K562 (cell line): ENCODE measurements around the gene PNISR. TPM values are rescaled to one million over a fixed set of nuclear protein-coding genes. Genes with fewer than 3 reads are reported as not detected.
A peak's percentile ranks its signal among the peaks of the same experiment; 100 is the strongest.

ENCODE experiments used
- ADNP ChIP-seq: fragments of 200-800 bp; sonication (Bioruptor generic); IDR thresholded peaks from 2 replicates; pipeline ENCODE4 v1.6.1; 2016; ENCODE audit warnings: missing genetic modification characterization, missing compliant biosample characterization
- BCL6 ChIP-seq: fragments of 250-450 bp; sonication (Bioruptor Pico); IDR thresholded peaks from 2 replicates; pipeline ENCODE4 v1.4.0; 2020
- CTBP1 ChIP-seq: fragments of 450-650 bp; IDR thresholded peaks from 2 replicates; pipeline ENCODE4 v1.6.1; 2016; ENCODE audit warnings: borderline replicate concordance
- CTCF ChIP-seq, 3 experiments: IDR thresholded peaks in 2 of 3; conservative IDR thresholded peaks in 1 of 3; 2 replicates each; pipeline ENCODE4 v1.5.1; 2011 to 2012; ENCODE audit warnings: low read length in 3 of 3, mild to moderate bottlenecking in 3 of 3, control low read depth in 2 of 3, improper control_type of control experiment in 1 of 3, inconsistent platforms in 1 of 3, low read depth in 1 of 3, mixed read lengths in 1 of 3, moderate library complexity in 1 of 3; ENCODE audit not compliant: insufficient read depth in 2 of 3
- ELF1 ChIP-seq: fragments of 200-800 bp; sonication (Bioruptor generic); IDR thresholded peaks from 2 replicates; pipeline ENCODE4 v1.6.1; 2016; ENCODE audit warnings: missing genetic modification characterization, missing compliant biosample characterization
- MAFF ChIP-seq: IDR thresholded peaks from 2 replicates; pipeline ENCODE4 v1.6.1; 2012; ENCODE audit warnings: low read length, improper control_type of control experiment
- NCOA1 ChIP-seq: fragments of 450-650 bp; IDR thresholded peaks from 2 replicates; pipeline ENCODE4 v1.6.1; 2016; ENCODE audit warnings: low read depth
- NFIC ChIP-seq: fragments of 450-650 bp; IDR thresholded peaks from 2 replicates; pipeline ENCODE4 v1.6.1; 2017; ENCODE audit warnings: mild to moderate bottlenecking, inconsistent platforms
- VEZF1 ChIP-seq: fragments of 200-800 bp; sonication (Bioruptor generic); IDR thresholded peaks from 2 replicates; pipeline ENCODE4 v1.6.1; 2017; ENCODE audit warnings: missing genetic modification characterization, missing compliant biosample characterization
- XRCC4 ChIP-seq: IDR thresholded peaks from one replicate; pipeline ENCODE4 v1.6.1; 2011; ENCODE audit not compliant: insufficient read depth, insufficient read length; ENCODE audit errors: extremely low read depth
- ZNF23 ChIP-seq: fragments of 250-450 bp; sonication (Bioruptor Pico); IDR thresholded peaks from 2 replicates; pipeline ENCODE4 v1.4.0; 2020; ENCODE audit warnings: mild to moderate bottlenecking
- polyA plus RNA-seq, 8 experiments: library from polyadenylated mRNA; depleted of rRNA in 4 of 8; stranded (reverse) in 5 of 8; unstranded in 3 of 8; fragments of >200 nt; fragmentation: Nextera tagmentation in 2 of 8; fragmentation: Illumina TruSeq in 1 of 8; extraction: Ambion mirVana in 2 of 8; extraction: Trizol in 1 of 8; gene quantifications; 2 replicates each; pipeline versions ENCODE4 v1.2.1 to v1.2.3, GENCODE V29; 2011 to 2014; ENCODE audit warnings: inconsistent platforms in 1 of 8, missing spikeins in 1 of 8
- total RNA-seq, 7 experiments: library from RNA; depleted of rRNA in 6 of 7; stranded (reverse); fragments of >200 nt in 6 of 7; fragmentation: Illumina TruSeq in 2 of 7; extraction: Trizol in 2 of 7; gene quantifications; 2 replicates each; pipeline versions ENCODE4 v1.2.1 to v1.2.3, GENCODE V29; 2011 to 2021; ENCODE audit warnings: low replicate concordance in 1 of 7

Gene PNISR
- total and polyA plus RNA-seq, 9 of the 15 experiments (the other 6 are each of a cell fraction or from before 2014, with no cell fraction given) = 97.4 to 206 (median 131) TPM

GRCh38 chr6:99349171-99350141 is 75.7 kb downstream of the PNISR start, which contains the start of gene FAXC (continued):
- TF ChIP-seq MAFF (no peak), ELF1 (no peak), ADNP (no peak), CTBP1 (peak; percentile 79), XRCC4 (no peak), NCOA1 (no peak), CTCF (IDR thresholded peaks at IDR 0.05 in 2 of 3, conservative IDR thresholded peaks at IDR 0.05 in 1 of 3; ENCODE audit: insufficient read depth in 2 of 3, low read depth in 1 of 3, low read length in 3 of 3) (peak in 2 of 3 experiments; percentile 5 to 28; a peak in 1 of 6 replicates), NFIC (no peak), VEZF1 (CRISPR knock-in tag) (peak; percentile 45; the same call in 1 of the 2 replicates), BCL6 (no peak), ZNF23 (no peak)
